Measurements from ENCODE around the gene CACNA1I. TPM values are rescaled to one million over a fixed set of nuclear protein-coding genes. Genes with fewer than 3 reads are reported as not detected.

The CACNA1I gene
- total RNA-seq, 2 donors from 2014 or later = 0.08 TPM; not detected in 1

DNA sequence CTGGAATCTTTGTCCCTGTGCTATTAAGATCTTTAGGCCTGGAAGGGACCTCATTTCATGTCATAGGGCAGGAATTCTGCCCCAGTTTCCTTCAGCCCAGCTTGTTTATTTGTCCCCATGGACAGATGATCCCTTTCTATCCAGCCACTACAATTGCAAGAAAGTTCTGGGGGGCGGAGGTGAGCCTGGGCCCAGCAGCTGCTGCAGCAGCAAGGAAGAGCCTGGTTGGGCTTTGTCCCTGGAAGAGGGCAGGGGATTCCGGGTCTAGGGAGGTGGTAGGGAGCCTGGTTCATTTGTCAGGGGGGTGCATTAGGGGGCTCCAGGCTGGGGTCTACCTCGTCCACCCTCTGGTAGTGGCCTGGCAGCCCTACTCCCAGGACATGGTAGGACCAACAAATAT is 16.4 kb upstream of the CACNA1I start:
- H3K27me3 ChIP-seq = peaks cover 8 to 14% of the 10 kb centered on the region in 2 donors
- no peak for TF ChIP-seq CTCF (IDR thresholded peaks at IDR 0.05)
- H3K4me1 ChIP-seq = peaks cover 0 to 13% of the 10 kb centered on the region in 2 donors
- H3K36me3 ChIP-seq = no peaks in the 10 kb centered on the region
- H3K4me3 ChIP-seq = no peak overlapping the region
- no peak for DNase-seq (ENCODE audit: low spot score)
- H3K9me3 ChIP-seq = no peaks in the 10 kb centered on the region
- H3K27ac ChIP-seq = no peak overlapping the region

GRCh38 chr22:39556970-39557841 is 13.3 kb upstream of the CACNA1I start:
- no peak for DNase-seq (ENCODE audit: low spot score)
- H3K9me3 ChIP-seq = no peaks in the 10 kb centered on the region
- no peak overlapping the region for H3K27ac ChIP-seq
- no peaks in the 10 kb centered on the region for H3K36me3 ChIP-seq
- peak in 1 of 2 donors; percentile 26 for TF ChIP-seq CTCF (IDR thresholded peaks at IDR 0.05)
- H3K4me3 ChIP-seq = peak overlapping the region in 1 of 2 donors; percentile 31
- H3K4me1 ChIP-seq = peaks cover 0 to 13% of the 10 kb centered on the region in 2 donors
- H3K27me3 ChIP-seq = peaks cover 8 to 14% of the 10 kb centered on the region in 2 donors

DNA sequence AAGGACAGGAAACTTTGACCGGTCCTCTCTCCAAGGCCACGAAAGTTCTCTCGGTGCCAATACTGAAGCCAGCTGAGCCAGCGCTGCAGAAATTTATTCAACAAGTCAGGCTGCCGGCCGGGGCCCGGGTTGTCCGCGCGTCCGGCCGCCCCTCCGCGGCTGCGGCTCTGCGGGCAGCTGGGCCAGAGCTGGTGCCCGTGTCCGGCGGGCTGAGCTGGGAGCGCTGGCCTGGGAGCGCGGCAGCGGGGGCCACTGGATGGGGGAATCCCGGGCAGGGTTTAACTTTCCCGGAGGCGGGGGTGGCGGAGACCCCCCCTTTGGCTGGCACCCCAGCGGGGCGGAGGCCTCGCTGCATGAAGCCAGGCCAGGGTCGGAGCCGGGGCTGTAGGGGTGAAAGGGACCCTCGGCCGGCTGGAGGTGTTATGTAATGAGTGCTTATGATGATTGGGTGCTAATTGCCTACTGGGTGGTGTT is 12.3 kb upstream of the CACNA1I start:
- no peak for DNase-seq (ENCODE audit: low spot score)

GRCh38 chr22:39558950-39559349 is 11.6 kb upstream of the CACNA1I start:
- no peaks in the 10 kb centered on the region for H3K36me3 ChIP-seq
- peaks cover 0 to 13% of the 10 kb centered on the region in 2 donors for H3K4me1 ChIP-seq
- H3K27me3 ChIP-seq = peaks cover 8 to 14% of the 10 kb centered on the region in 2 donors
- no peak overlapping the region for H3K27ac ChIP-seq
- no peak for DNase-seq (ENCODE audit: low spot score)
- no peak overlapping the region for H3K4me3 ChIP-seq
- no peak for TF ChIP-seq CTCF (IDR thresholded peaks at IDR 0.05)
- no peaks in the 10 kb centered on the region for H3K9me3 ChIP-seq

More for the DNA sequence above, 12.3 kb upstream of the CACNA1I start:
- peak overlapping the region in 1 of 2 donors; percentile 31 for H3K4me3 ChIP-seq
- no peaks in the 10 kb centered on the region for H3K9me3 ChIP-seq
- peaks cover 8 to 14% of the 10 kb centered on the region in 2 donors for H3K27me3 ChIP-seq
- H3K27ac ChIP-seq = no peak overlapping the region
- TF ChIP-seq CTCF (IDR thresholded peaks at IDR 0.05) = no peak
- H3K36me3 ChIP-seq = no peaks in the 10 kb centered on the region
- peaks cover 0 to 13% of the 10 kb centered on the region in 2 donors for H3K4me1 ChIP-seq

DNA sequence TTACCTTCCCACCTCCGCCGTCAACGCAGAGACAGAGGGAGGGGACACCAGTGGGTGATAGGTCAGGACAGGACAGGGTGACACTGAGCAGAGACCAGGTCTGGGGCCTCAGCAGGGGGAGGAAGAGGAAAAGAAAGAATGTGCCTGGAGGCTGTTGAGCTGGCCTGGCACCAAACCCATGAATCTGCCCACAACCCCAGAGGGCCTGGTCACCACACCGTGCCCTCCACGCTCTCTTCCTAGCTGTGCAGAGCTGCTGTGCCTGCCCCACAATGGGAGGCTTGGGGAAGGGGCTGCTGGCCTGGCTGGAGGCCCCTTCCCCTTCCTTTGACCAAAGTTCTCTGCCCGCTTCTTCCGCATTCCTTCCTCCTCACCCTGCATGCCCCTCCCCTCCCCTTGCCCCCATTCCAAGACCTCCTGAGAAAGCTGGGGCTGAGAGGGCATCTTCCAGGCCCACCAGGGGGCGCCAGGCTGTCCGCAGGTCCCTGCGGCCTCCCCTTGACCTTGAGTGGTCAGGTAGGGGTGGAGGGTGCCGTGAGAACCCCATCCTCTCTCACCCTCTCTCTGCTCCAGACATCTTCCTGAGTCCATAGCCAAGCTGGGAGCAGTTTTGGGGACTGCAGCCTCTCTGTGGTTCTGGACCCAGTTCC is 11.0 kb upstream of the CACNA1I start:
- peak in 1 of 2 donors; percentile 33 for TF ChIP-seq CTCF (IDR thresholded peaks at IDR 0.05)
- Histone ChIP-seq H3K36me3 (no peaks in the 10 kb centered on the region), H3K27me3 (peaks cover 8 to 14% of the 10 kb centered on the region in 2 donors), H3K4me1 (peaks cover 0 to 13% of the 10 kb centered on the region in 2 donors), H3K27ac (no peak overlapping the region), H3K9me3 (no peaks in the 10 kb centered on the region), H3K4me3 (no peak overlapping the region)
- DNase-seq (ENCODE audit: low spot score) = no peak

All from right atrium auricular region (tissue), 2 donors.